Cardiac muscle cell (in vitro differentiated cells and primary cell): ENCODE results near the gene TMEM134. TPM values are rescaled to one million over a fixed set of nuclear protein-coding genes. Genes with fewer than 3 reads are reported as not detected.

ENCODE experiments used
- DNase-seq, 2 donors: peaks; one replicate each; pipeline versions ENCODE4 v3.0.0 to v3.0.0-alpha.2; 2010 to 2017; ENCODE audit warnings: low read depth in 1 of 2, low spot score in 1 of 2
- H3K27ac ChIP-seq: fragments of 200-600 bp; sonication (generic); 2 replicates; pipeline ENCODE4 v1.5.1; 2016
- H3K27me3 ChIP-seq: fragments of 200-600 bp; sonication (generic); 2 replicates; pipeline ENCODE4 v1.6.0; 2016; ENCODE audit warnings: control low read depth
- H3K36me3 ChIP-seq: fragments of 200-600 bp; sonication (generic); 2 replicates; pipeline ENCODE4 v1.5.1; 2016; ENCODE audit warnings: control low read depth
- H3K4me1 ChIP-seq: fragments of 200-600 bp; sonication (generic); 2 replicates; pipeline ENCODE4 v1.8.1; 2017; ENCODE audit warnings: low read depth, mild to moderate bottlenecking, mixed run types
- H3K4me3 ChIP-seq: fragments of 200-600 bp; sonication (generic); 2 replicates; pipeline ENCODE4 v1.5.1; 2016; ENCODE audit warnings: mild to moderate bottlenecking
- H3K9me3 ChIP-seq: fragments of 200-600 bp; sonication (generic); 2 replicates; pipeline ENCODE4 v1.5.1; 2017; ENCODE audit warnings: low read depth, mild to moderate bottlenecking, control low read depth
- CTCF ChIP-seq: IDR thresholded peaks from 2 replicates; pipeline ENCODE4 v1.5.1; 2012; ENCODE audit warnings: low read depth, mild to moderate bottlenecking, low read length
- polyA plus RNA-seq: library from polyadenylated mRNA; unstranded; fragments of >200 nt; fragmentation: Nextera tagmentation; extraction: Ambion mirVana; gene quantifications from 2 replicates; pipeline ENCODE4 v1.2.1, GENCODE V29; 2016
- total RNA-seq: library from RNA; depleted of rRNA; stranded (reverse); fragments of >200 nt; gene quantifications from 2 replicates; pipeline ENCODE4 v1.2.3, GENCODE V29; 2016

The TMEM134 gene
- total and polyA plus RNA-seq, 2 experiments from 2014 or later = 255 to 326 TPM

- no peaks in the 10 kb centered on the region for H3K27me3 ChIP-seq
- H3K27ac ChIP-seq = no peak overlapping the region
- no peak for TF ChIP-seq CTCF
- no peak overlapping the region for H3K4me3 ChIP-seq
- H3K4me1 ChIP-seq = no peaks in the 10 kb centered on the region
- no peak for DNase-seq
- H3K9me3 ChIP-seq = no peaks in the 10 kb centered on the region
- no peaks in the 10 kb centered on the region for H3K36me3 ChIP-seq
Measured at GRCh38 chr11:67457453-67457852, 11.6 kb downstream of the TMEM134 start.

- Histone ChIP-seq H3K36me3 (no peaks in the 10 kb centered on the region), H3K4me3 (no peak overlapping the region), H3K27me3 (no peaks in the 10 kb centered on the region), H3K4me1 (no peaks in the 10 kb centered on the region), H3K9me3 (no peaks in the 10 kb centered on the region), H3K27ac (no peak overlapping the region)
- DNase-seq = no peak
- no peak for TF ChIP-seq CTCF
Measured at GRCh38 chr11:67456068-67456705, 12.9 kb downstream of the TMEM134 start.

GRCh38 chr11:67455054-67455453 lies 14.0 kb downstream of the TMEM134 start, which contains the start of gene CABP4:
TSS of gene CABP4 (plus strand) at chr11:67455354. CDS start at chr11:67455424, 70 bp downstream.
- no peak for TF ChIP-seq CTCF
- no peak for DNase-seq
- Histone ChIP-seq H3K27ac (no peak within 1 kb of the TSS), H3K36me3 (no peaks in the 10 kb centered on the region), H3K27me3 (no peaks in the 10 kb centered on the region), H3K4me3 (no peak within 1 kb of the TSS), H3K4me1 (no peaks in the 10 kb centered on the region), H3K9me3 (no peaks in the 10 kb centered on the region)

- H3K4me3 ChIP-seq = no peak overlapping the region
- TF ChIP-seq CTCF = no peak
- H3K36me3 ChIP-seq = no peaks in the 10 kb centered on the region
- no peaks in the 10 kb centered on the region for H3K9me3 ChIP-seq
- DNase-seq = no peak
- H3K27me3 ChIP-seq = no peaks in the 10 kb centered on the region
- no peak overlapping the region for H3K27ac ChIP-seq
- no peaks in the 10 kb centered on the region for H3K4me1 ChIP-seq
Measured at GRCh38 chr11:67453816-67454732, 15.0 kb downstream of the TMEM134 start.

- no peak for DNase-seq
Measured at GRCh38 chr11:67452141-67452952, 16.7 kb downstream of the TMEM134 start, which contains the start of gene GPR152. TSS of gene GPR152 (minus strand) at chr11:67452729. CDS start at chr11:67452724, 5 bp downstream.

More at GRCh38 chr11:67452141-67452952, 16.7 kb downstream of the TMEM134 start, which contains the start of gene GPR152:
- H3K4me1 ChIP-seq = no peaks in the 10 kb centered on the region
- H3K36me3 ChIP-seq = no peaks in the 10 kb centered on the region
- no peak within 1 kb of the TSS for H3K4me3 ChIP-seq
- TF ChIP-seq CTCF = no peak
- no peaks in the 10 kb centered on the region for H3K9me3 ChIP-seq
- no peak within 1 kb of the TSS for H3K27ac ChIP-seq
- H3K27me3 ChIP-seq = no peaks in the 10 kb centered on the region
